ENCODE data around the gene COL24A1. TPM values are rescaled to one million over a fixed set of nuclear protein-coding genes. Genes with fewer than 3 reads are reported as not detected.

Gene COL24A1
- total and polyA plus RNA-seq, 12 donors, result 0.04 to 2.3 (median 0.54) TPM

- Histone ChIP-seq H3K36me3 (no peaks in the 10 kb centered on the region), H3K27ac (no peak overlapping the region), H3K4me1 (peaks cover 0 to 2% (median 0%) of the 10 kb centered on the region in 9 donors), H3K4me3 (no peak overlapping the region), H3K27me3 (peaks cover 0 to 21% (median 8%) of the 10 kb centered on the region in 7 donors), H3K9me3 (no peaks in the 10 kb centered on the region)
- intact Hi-C loops (cut with DNase I), result no loop called here
- no peak for DNase-seq
- TF ChIP-seq CTCF (IDR thresholded peaks at IDR 0.05), result no peak
- ATAC-seq, result no peak
- 0 to 96% methylated on average over 1 of the region's 1 CpG for WGBS, 2 donors
Measured at GRCh38 chr1:86149591-86149990, 7.0 kb downstream of the COL24A1 start.

- Histone ChIP-seq H3K4me1 (no peaks in the 10 kb centered on the region), H3K9me3 (no peaks in the 10 kb centered on the region), H3K36me3 (no peaks in the 10 kb centered on the region), H3K27ac (no peak overlapping the region), H3K4me3 (no peak overlapping the region), H3K27me3 (peaks cover 0 to 5% (median 0%) of the 10 kb centered on the region in 7 donors)
- no peak for DNase-seq
- 82 to 84% methylated on average over 2 of the region's 2 CpGs for WGBS, 2 donors
- intact Hi-C loops (cut with DNase I), result no loop called here
- TF ChIP-seq CTCF (IDR thresholded peaks at IDR 0.05), result no peak
- no peak for ATAC-seq
Measured at GRCh38 chr1:86147755-86148154, 8.8 kb downstream of the COL24A1 start.

GRCh38 chr1:86146566-86146965 is 10.0 kb downstream of the COL24A1 start:
- intact Hi-C loops (cut with DNase I), result no loop called here

GRCh38 chr1:86140281-86140880 is 16.2 kb downstream of the COL24A1 start:
- ATAC-seq, result no peak
- intact Hi-C loops (cut with DNase I), result no loop called here
- no peak overlapping the region for H3K4me3 ChIP-seq
- H3K4me1 ChIP-seq, result peaks cover 0 to 5% (median 0%) of the 10 kb centered on the region in 9 donors
- 59 to 63% methylated on average over 3 of the region's 3 CpGs for WGBS, 2 donors
- no peak overlapping the region for H3K27ac ChIP-seq
- no peaks in the 10 kb centered on the region for H3K27me3 ChIP-seq
- no peaks in the 10 kb centered on the region for H3K9me3 ChIP-seq
- no peak for TF ChIP-seq CTCF (IDR thresholded peaks at IDR 0.05)
- DNase-seq, result no peak
- H3K36me3 ChIP-seq, result no peaks in the 10 kb centered on the region

More at GRCh38 chr1:86146566-86146965, 10.0 kb downstream of the COL24A1 start:
- ATAC-seq, result no peak
- H3K27ac ChIP-seq, result no peak overlapping the region
- H3K9me3 ChIP-seq, result no peaks in the 10 kb centered on the region
- H3K36me3 ChIP-seq, result no peaks in the 10 kb centered on the region
- DNase-seq, result no peak
- peaks cover 0 to 5% (median 0%) of the 10 kb centered on the region in 7 donors for H3K27me3 ChIP-seq
- no peaks in the 10 kb centered on the region for H3K4me1 ChIP-seq
- TF ChIP-seq CTCF (IDR thresholded peaks at IDR 0.05), result peak in 2 of 9 donors; percentile 7 to 12
- H3K4me3 ChIP-seq, result no peak overlapping the region
- 73 to 80% methylated on average over 2 of the region's 2 CpGs for WGBS, 2 donors

Measured in heart right ventricle (tissue), 16 donors.